ENCODE results near the gene BYSL. TPM values are rescaled to one million over a fixed set of nuclear protein-coding genes. Genes with fewer than 3 reads are reported as not detected.
A peak's percentile ranks its signal among the peaks of the same experiment; 100 is the strongest.

The BYSL gene
- total RNA-seq: 10 to 100 TPM; 56.4 to 59.5 TPM

GRCh38 chr6:41920921-41921711, at the start of gene BYSL, which contains the start of gene MED20:
TSS of gene BYSL (plus strand) at chr6:41921499. CDS start at chr6:41921563, 64 bp downstream.
TSS of gene MED20 (minus strand) at chr6:41921139. CDS start at chr6:41921018, 121 bp downstream.
- DNase-seq: peak; percentile 96
- ChIA-PET CTCF (interaction anchor here (0.6 to 6.0 kb wide), 44 partner anchors 8 to 643 kb away, joined by 3 to 119 read pairs (median 4); partner anchors contain the start of genes CCND3, PRICKLE4, TAF8 and TOMM6), POLR2A (interaction anchor here (0.6 to 3.7 kb wide), 16 partner anchors 9 to 143 kb away, joined by 3 to 22 read pairs (median 8); partner anchors contain the start of genes CCND3, TAF8, TOMM6 and USP49)
- H3K27me3 Mint-ChIP-seq: no peaks in the 10 kb centered on the region
- H3K36me3 Mint-ChIP-seq (ENCODE audit: low read depth): peaks cover 39% of the 10 kb centered on the region
- peaks cover 47% of the 10 kb centered on the region for H3K4me1 Mint-ChIP-seq (ENCODE audit: low read depth)
- H3K4me3 Mint-ChIP-seq: peak within 1 kb of the TSS; percentile 93
- peak within 1 kb of the TSS; percentile 99 for H3K27ac Mint-ChIP-seq
- peak; percentile 95 for TF ChIP-seq CTCF (IDR thresholded peaks at IDR 0.05)
- peak; percentile 89 for ATAC-seq
- H3K9me3 Mint-ChIP-seq: no peaks in the 10 kb centered on the region
- intact Hi-C loops (cut with micrococcal nuclease): loop anchor here (5.0 to 10.0 kb wide), 3 partner anchors 121 to 294 kb away; partner anchors contain the start of genes MRPS10, PRICKLE4 and TOMM6

GRCh38 chr6:41871691-41872090, 49.6 kb upstream of the BYSL start:
- Mint-ChIP-seq H3K36me3 (ENCODE audit: low read depth) (no peaks in the 10 kb centered on the region), H3K4me3 (no peak overlapping the region), H3K27me3 (no peaks in the 10 kb centered on the region), H3K27ac (no peak overlapping the region), H3K9me3 (no peaks in the 10 kb centered on the region), H3K4me1 (ENCODE audit: low read depth) (no peaks in the 10 kb centered on the region)
- CTCF ChIA-PET: interaction anchor here (0.7 to 3.3 kb wide), 5 partner anchors 10 to 233 kb away, joined by 3 to 14 read pairs (median 3); no protein-coding TSS in a partner anchor
- POLR2A ChIA-PET: interaction anchor here (0.6 kb wide), 1 partner anchor 40 kb away, joined by 3 read pairs; no protein-coding TSS in a partner anchor
- no peak for TF ChIP-seq CTCF (IDR thresholded peaks at IDR 0.05)
- intact Hi-C loops (cut with micrococcal nuclease): no loop called here
- no peak for DNase-seq
- ATAC-seq: no peak

DNA sequence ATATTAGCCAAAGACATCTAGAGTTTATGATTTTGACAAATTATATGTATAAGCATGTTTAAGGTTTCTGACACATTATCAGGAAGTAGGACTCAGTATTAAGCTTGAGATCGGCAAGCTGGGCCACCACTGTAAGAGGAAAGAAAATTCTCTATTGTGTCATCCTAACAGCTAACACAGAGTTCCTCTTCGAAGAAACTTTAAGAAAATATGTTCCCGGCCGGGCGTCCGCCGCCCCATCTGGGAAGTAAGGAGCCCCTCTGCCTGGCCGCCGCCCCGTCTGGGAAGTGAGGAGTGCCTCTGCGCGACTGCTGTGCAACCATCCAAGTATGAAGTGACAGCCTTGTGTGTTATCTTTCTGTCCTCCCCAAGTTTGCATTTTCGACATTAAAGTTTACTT, 49.2 kb upstream of the BYSL start:
- no peak for DNase-seq
- H3K27ac Mint-ChIP-seq: no peak overlapping the region
- H3K9me3 Mint-ChIP-seq: no peaks in the 10 kb centered on the region
- H3K27me3 Mint-ChIP-seq: no peaks in the 10 kb centered on the region
- no peaks in the 10 kb centered on the region for H3K4me1 Mint-ChIP-seq (ENCODE audit: low read depth)
- ChIA-PET CTCF (interaction anchor here (1.0 to 3.3 kb wide), 4 partner anchors 16 to 232 kb away, joined by 3 to 14 read pairs (median 3); no protein-coding TSS in a partner anchor), POLR2A (no interaction called here)
- H3K36me3 Mint-ChIP-seq (ENCODE audit: low read depth): no peaks in the 10 kb centered on the region
- ATAC-seq: no peak
- no peak for TF ChIP-seq CTCF (IDR thresholded peaks at IDR 0.05)
- no peak overlapping the region for H3K4me3 Mint-ChIP-seq
- intact Hi-C loops (cut with micrococcal nuclease): no loop called here

- no peaks in the 10 kb centered on the region for H3K4me1 Mint-ChIP-seq (ENCODE audit: low read depth)
- no peak overlapping the region for H3K27ac Mint-ChIP-seq
- CTCF ChIA-PET: interaction anchor here (1.3 kb wide), 1 partner anchor 13 kb away, joined by 5 read pairs; no protein-coding TSS in a partner anchor
- ATAC-seq (no peak), DNase-seq (no peak)
- H3K9me3 Mint-ChIP-seq: no peaks in the 10 kb centered on the region
- intact Hi-C loops (cut with micrococcal nuclease): no loop called here
- TF ChIP-seq CTCF (IDR thresholded peaks at IDR 0.05): no peak
- no peaks in the 10 kb centered on the region for H3K36me3 Mint-ChIP-seq (ENCODE audit: low read depth)
- H3K4me3 Mint-ChIP-seq: no peak overlapping the region
- no peaks in the 10 kb centered on the region for H3K27me3 Mint-ChIP-seq
- POLR2A ChIA-PET: no interaction called here
Measured at GRCh38 chr6:41874741-41875140, 46.6 kb upstream of the BYSL start.

Data from activated CD8-positive, alpha-beta T cell treated with anti-CD3 and anti-CD28 coated beads for 36 hours (primary cell).